ENCODE measurements around the gene SEMA4D.

- TF ChIP-seq, protein P1, sequence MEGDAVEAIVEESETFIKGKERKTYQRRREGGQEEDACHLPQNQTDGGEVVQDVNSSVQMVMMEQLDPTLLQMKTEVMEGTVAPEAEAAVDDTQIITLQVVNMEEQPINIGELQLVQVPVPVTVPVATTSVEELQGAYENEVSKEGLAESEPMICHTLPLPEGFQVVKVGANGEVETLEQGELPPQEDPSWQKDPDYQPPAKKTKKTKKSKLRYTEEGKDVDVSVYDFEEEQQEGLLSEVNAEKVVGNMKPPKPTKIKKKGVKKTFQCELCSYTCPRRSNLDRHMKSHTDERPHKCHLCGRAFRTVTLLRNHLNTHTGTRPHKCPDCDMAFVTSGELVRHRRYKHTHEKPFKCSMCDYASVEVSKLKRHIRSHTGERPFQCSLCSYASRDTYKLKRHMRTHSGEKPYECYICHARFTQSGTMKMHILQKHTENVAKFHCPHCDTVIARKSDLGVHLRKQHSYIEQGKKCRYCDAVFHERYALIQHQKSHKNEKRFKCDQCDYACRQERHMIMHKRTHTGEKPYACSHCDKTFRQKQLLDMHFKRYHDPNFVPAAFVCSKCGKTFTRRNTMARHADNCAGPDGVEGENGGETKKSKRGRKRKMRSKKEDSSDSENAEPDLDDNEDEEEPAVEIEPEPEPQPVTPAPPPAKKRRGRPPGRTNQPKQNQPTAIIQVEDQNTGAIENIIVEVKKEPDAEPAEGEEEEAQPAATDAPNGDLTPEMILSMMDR (IDR thresholded peaks at IDR 0.05; ENCODE audit: borderline replicate concordance, extremely low read depth, low read length, poor library complexity, severe bottlenecking): no peak
- no peak for TF ChIP-seq EZH2 (IDR thresholded peaks at IDR 0.05; ENCODE audit: borderline replicate concordance, low read depth, low read length, severe bottlenecking)
Measured at GRCh38 chr9:89462199-89462598, 35.7 kb downstream of the SEMA4D start.
